ENCODE measurements around the gene SUN3.

SUN3 gene

DNA sequence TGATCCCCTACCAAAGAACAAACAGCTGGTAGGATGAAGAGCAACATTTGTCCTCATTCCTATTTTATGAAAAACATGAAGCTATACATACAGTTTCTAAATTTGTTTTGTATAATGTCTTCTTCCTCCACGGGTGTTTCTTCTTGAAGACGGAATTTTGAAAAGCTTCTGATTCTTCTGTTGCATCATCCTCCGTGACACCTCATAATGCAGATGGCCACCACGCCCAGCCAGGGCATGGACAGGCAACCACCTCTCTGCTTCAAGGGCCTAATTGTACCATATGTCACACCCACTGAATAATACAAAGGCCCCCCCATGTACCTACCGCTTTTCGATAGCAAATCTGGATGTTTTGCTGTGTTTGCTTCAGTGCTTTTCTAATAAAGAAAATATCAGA lies at the start of gene SUN3:
Gene SUN3, minus strand, starts transcription at position 170 of the 400 bp plus-strand sequence. Its CDS starts 169 bp downstream, at position 1.
- no peak for DNase-seq (ENCODE audit: low spot score)

DNA sequence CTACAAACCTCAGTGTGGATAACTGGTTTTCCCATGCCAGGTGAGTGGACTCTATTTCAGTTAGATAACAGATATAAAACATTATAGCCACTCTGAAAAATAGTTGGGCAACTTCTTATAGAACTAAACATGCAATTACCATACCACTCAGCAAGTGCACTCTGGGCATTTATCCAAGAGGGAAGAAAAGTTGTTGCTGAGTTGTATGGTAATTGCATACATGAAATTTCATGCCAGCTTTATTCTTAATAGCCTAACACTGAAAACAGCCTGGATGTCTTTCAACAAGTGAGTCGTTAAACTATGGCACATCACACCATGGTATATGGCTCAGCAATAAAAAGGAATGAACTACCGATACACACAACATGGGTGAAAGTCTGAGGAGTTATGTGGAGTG lies 49.6 kb upstream of the SUN3 start:
- DNase-seq (ENCODE audit: low spot score), result no peak

DNA sequence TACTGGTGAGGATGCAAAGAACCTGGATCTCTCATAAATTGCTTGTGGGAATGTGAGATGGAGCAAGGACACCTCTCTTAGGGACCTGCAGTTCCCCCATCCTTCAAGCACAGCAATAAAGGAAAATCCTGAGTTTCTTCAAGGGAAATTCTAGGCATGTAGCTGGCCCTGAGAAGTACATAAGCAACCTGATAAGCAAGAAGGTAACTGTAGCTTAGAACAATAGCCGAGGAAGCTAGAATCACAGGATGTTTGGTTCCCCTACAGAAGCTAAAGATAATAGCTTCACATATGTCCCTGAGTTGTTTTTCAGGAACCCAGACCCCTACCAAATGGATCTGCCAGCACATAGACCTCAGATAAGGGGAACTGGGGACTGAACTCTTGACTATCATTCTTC lies 48.5 kb upstream of the SUN3 start:
- DNase-seq (ENCODE audit: low spot score), result no peak

DNA sequence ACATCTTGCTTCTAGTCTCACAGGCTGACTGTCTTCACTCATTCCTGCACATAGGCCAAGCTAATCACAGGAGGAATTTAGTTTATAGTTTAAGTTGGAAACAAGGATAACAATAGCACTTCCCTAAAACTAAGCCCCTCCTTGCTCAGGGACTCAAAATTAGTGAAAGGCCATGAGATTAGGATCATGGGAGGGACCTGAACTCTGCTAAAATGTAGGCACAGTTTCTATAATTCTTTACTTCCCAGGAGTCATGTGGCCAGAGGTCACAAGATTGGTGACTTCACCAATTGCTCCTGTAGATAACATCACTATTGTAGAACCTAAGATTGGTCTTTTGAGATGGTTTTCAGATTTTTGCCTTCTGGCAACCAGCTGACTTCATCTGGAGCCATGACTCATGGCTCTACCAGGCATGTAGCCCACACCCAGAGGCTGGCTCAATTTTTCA lies 45.3 kb upstream of the SUN3 start:
- DNase-seq (ENCODE audit: low spot score), result no peak

DNA sequence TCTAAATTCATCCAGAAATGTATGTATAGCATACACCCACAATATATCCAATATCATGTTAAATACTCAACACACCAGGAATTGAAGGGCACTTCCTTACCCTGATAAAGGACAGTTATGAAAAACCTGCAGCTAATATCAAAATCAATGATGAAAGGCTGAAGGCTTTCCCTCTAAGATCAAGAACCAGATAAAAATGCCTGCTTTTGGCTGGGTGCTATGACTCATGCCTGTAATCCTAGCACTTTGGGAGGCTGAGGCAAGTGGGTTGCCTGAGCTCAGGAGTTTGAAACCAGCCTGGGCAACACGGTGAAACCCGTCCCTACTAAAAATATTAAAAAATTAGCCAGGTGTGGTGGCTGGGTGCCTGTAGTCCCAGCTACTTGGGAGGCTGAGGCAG lies 38.6 kb upstream of the SUN3 start:
- no peak for DNase-seq (ENCODE audit: low spot score)

GRCh38 chr7:48063985-48064384 lies 35.1 kb upstream of the SUN3 start:
- DNase-seq (ENCODE audit: low spot score), result no peak

DNA sequence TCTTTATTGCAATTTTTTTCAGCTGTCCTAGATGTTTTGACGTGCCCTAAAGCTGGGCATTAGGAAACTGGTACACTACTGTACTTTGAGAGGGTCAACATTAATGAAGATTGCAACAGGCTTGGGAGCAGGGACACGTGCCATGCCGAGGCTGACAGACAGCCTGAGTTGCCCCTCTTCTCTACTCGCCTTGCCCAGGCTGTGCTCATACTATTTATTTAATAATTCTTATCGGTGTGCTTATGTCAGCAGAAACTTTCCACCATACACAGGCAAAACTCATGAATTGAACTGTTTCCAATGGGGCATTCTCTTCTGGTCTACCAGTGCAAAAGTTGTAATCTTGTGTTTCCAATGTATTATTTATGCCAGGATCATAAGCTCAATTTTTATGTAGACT lies 30.8 kb upstream of the SUN3 start:
- no peak for DNase-seq (ENCODE audit: low spot score)

DNA sequence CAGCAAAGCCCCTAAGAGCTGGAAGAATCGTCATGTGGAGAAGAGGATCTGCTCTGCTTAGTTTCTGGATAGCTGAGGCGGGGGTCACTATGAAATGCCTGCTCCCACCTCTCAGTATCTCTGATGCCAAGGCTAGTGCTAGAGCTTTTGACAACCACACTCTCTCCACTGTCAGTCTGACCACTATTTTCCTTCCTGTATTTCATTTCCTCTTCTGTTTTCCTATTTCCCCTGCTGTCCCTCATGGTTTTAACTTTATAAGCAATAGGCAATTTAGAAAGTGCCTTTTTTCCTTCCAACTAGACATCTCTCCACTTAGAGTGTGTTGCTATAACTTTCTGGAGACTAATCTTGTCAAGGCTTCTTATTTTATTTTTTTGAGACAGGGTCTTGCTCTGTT lies 30.1 kb upstream of the SUN3 start:
- DNase-seq (ENCODE audit: low spot score), result no peak

- DNase-seq (ENCODE audit: low spot score), result no peak
Measured at GRCh38 chr7:48053736-48054135, 24.8 kb upstream of the SUN3 start.

- DNase-seq (ENCODE audit: low spot score), result no peak
Measured at GRCh38 chr7:48052748-48053147, 23.8 kb upstream of the SUN3 start.

GRCh38 chr7:48049850-48050249 lies 20.9 kb upstream of the SUN3 start:
- no peak for DNase-seq (ENCODE audit: low spot score)

- DNase-seq (ENCODE audit: low spot score), result no peak
Measured at GRCh38 chr7:48048113-48048512, 19.2 kb upstream of the SUN3 start.

DNA sequence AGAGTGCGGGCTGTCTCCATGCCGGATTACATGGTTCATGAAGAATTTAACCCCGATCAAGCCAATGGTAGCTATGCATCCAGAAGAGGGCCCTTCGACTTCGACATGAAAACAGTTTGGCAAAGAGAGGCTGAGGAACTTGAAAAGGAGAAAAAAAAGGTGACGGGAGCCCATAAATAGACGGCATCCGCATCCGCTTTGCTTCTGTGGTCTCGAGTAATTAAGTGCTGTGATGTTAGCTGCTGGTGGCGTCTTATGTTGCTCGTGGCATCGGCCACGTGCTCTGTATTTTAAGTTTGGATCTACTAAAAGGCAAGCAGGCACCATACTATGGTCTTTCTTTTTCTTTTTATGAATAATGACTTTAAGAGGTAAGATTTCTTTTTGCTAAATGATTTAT lies 17.6 kb upstream of the SUN3 start:
- DNase-seq (ENCODE audit: low spot score), result no peak

DNA sequence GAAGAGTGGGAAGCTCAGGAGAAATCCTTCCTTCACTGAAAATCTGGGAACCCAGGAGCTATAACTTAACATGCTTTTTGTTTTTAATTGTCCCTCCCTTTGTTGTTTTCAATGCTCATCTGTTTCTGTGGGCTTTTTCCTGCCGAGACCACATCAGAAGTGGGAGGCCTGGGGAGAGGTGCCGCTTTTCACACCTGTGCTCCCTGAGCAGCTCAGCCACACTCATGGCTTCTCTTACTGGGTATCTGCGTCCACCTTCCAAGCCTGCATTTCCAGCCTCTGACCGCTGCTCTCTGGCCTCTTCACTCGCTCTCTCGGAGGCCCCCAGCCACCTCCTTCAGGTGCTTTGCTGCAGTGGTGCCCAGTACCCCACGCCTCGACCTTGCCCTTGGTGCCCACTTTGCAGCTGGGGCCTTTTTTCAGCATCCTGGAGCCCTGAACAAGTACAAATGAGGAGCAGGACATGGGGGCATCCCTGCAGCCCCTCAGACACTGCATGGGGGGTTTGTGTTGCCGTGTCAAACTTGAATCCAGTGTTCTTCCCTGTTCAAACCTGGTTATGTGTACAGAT lies 16.4 kb upstream of the SUN3 start:
- no peak for DNase-seq (ENCODE audit: low spot score)

- no peak for DNase-seq (ENCODE audit: low spot score)
Measured at GRCh38 chr7:48042636-48043035, 13.7 kb upstream of the SUN3 start.

- no peak for DNase-seq (ENCODE audit: low spot score)
Measured at GRCh38 chr7:48042216-48042615, 13.3 kb upstream of the SUN3 start.

DNA sequence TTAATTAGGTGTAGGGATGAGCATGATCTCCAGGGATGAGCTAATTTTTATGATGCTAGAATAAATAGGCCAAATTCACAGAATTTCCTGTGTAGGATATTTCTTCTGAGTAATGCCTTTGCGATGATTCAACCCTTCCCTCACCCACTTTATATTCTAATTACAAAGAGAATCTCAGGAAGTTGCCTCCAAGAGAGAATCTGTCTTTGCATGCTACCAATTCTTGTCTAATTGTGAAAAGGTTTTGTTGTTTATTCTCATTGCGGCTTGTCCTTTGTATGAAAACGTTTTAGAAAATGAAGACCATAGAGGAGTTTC lies 12.7 kb upstream of the SUN3 start:
- no peak for DNase-seq (ENCODE audit: low spot score)

- DNase-seq (ENCODE audit: low spot score), result no peak
Measured at GRCh38 chr7:48040944-48041652, 12.2 kb upstream of the SUN3 start.

DNA sequence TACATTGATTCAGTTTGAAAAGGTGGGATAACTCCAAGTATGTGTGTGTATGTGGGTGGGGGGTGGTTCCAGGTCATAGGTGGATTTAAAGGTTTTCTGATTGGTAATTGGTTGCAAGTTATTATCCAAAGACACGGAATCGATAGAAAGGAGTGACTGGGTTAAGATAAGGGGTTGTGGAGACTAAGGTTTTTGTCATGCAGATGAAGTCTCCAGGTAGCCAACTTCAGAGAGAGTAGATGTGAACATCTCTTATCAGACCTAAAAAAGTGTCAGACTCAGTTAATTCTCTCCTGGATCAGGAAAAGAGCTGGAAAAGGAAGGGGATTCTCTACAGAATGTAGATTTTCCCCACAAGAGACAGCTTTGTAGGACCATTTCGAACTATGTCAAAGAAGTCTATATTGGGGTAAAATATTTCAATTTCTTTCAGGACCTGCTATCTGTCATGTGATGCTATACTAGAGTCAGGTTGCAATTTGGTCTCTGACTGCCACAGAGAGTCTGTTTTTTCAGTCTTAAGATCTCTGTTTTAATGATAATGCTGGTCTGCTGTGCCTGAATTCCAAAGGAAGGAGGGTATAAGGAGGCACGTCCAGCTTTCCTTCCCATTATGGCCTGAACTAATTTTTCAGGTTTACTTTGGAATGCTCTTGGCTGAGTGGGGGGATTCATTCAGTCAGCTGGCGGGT lies 10.1 kb upstream of the SUN3 start:
- DNase-seq (ENCODE audit: low spot score), result no peak

- peak; percentile 45 for DNase-seq (ENCODE audit: low spot score)
Measured at GRCh38 chr7:48035967-48036478, 7.1 kb upstream of the SUN3 start.

DNA sequence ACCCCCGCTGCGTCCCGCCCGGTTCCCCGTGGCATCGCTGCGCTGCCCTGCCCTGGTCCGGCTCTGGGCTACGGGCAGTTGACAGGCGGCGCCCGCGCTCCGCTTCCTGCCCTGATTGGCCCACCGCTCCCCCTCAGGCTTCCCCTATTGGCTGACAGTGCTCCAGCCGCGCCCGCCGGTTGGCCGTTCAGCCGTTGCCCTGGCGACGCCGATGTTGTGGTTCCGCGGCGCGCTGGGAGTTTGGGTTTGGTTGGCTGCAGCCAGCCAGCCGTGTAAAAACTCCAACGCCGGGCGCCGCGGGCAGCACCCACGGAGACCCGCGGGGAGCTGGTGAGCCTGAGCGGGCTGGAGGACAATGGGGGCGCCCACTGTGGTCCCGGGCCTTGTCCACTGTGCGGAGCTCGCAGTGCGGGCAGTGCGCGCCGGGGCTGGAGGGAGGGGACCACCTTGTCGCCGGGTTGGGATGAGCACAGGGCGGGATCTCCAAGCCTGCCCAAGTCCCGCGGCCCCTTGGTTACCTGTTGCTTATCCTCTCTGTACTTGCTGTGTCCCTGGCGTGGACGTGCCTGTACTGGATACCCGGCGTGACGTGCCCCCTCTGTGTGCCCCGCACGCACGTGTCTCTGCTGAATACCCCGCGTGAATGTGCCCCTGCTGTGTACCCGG lies 6.5 kb upstream of the SUN3 start, which contains the start of gene C7orf57:
Gene C7orf57, plus strand, starts transcription at position 243 of the 666 bp plus-strand sequence. CDS start 766 bp downstream, outside the sequence.
- DNase-seq (ENCODE audit: low spot score), result peak; percentile 96

DNA sequence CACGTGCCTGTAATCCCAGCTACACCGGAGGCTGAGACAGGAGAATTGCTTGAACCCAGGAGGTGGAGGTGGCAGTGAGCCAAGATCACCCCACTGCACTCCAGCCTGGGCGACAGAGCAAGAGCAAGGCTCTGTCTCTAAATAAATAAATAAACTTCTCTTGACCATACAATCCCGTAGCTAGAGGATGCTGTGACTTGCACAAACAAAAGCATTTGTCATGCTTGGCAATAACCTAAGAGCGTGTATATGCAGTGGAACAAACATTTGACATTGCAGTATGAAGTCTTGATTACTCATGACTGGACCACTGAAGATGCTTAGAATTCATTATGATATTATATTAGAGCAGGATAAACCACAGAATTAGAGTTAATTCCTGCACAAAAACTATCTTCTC lies 5.0 kb upstream of the SUN3 start:
- no peak for DNase-seq (ENCODE audit: low spot score)

DNA sequence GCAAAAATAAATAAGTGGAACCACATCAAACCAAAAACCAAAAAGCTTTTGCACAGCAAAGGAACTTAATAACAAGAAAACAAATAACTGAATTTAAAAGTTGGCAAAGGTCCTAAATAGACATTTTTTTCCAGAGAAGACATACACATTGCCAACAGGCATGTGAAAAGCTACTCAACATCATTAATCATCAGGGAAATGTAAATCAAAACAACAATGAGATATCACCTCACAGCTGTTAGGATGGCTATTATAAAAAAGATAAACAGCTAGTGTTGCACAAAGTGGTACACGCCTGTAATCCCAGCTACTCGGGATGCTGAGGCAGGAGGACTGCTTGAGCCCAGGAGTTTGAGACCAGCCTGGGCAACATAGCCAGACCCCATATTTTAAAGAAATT lies 2.2 kb upstream of the SUN3 start:
- DNase-seq (ENCODE audit: low spot score), result no peak
